Activated naive CD4-positive, alpha-beta T cell treated with anti-CD3 and anti-CD28 coated beads for 36 hours (primary cell): ENCODE data around the gene NHERF2. TPM values are rescaled to one million over a fixed set of nuclear protein-coding genes. Genes with fewer than 3 reads are reported as not detected.

Experiments used
- CTCF ChIA-PET: fragments of 350-600 bp; sonication (Branson Sonifier 250); formaldehyde crosslinking; loops from one replicate; lab custom pipeline; 2021; ENCODE audit warnings: antibody characterized with exemption; lab: Charles Lee
- DNase-seq: peaks from one replicate; pipeline ENCODE4 v3.0.0-alpha.2; 2020
- H3K27ac Mint-ChIP-seq: one replicate; pipeline ENCODE4 v1.8.0; 2021; ENCODE audit warnings: mild to moderate bottlenecking, mixed read lengths
- H3K27me3 Mint-ChIP-seq: one replicate; pipeline ENCODE4 v1.8.0; 2021; ENCODE audit warnings: low read depth, mixed read lengths
- H3K36me3 Mint-ChIP-seq: one replicate; pipeline ENCODE4 v1.8.0; 2021; ENCODE audit warnings: low read depth, mixed read lengths
- H3K4me1 Mint-ChIP-seq: one replicate; pipeline ENCODE4 v1.8.0; 2021; ENCODE audit warnings: low read depth, mixed read lengths
- H3K4me3 Mint-ChIP-seq: one replicate; pipeline ENCODE4 v1.8.0; 2021; ENCODE audit warnings: mild to moderate bottlenecking, moderate library complexity, mixed read lengths
- H3K9me3 Mint-ChIP-seq: one replicate; pipeline ENCODE4 v1.8.0; 2021; ENCODE audit warnings: mixed read lengths
- intact Hi-C: fragments of 100-400 bp; cut with micrococcal nuclease; formaldehyde crosslinking; loops from one replicate; pipeline ENCODE4 v1.15.1; 2023
- total RNA-seq, 2 experiments: library from RNA; stranded (reverse); gene quantifications; one replicate each; pipeline ENCODE4 v1.2.3, GENCODE V29; 2021

The NHERF2 gene
- total RNA-seq, 2 experiments from 2014 or later, result 1.5 to 2.1 TPM

GRCh38 chr16:2086106-2086742 is 59.5 kb downstream of the NHERF2 start:
- intact Hi-C loops, result no loop called here
- peaks cover 5% of the 10 kb centered on the region for H3K36me3 Mint-ChIP-seq
- no peaks in the 10 kb centered on the region for H3K27me3 Mint-ChIP-seq
- H3K4me3 Mint-ChIP-seq, result no peak overlapping the region
- no peaks in the 10 kb centered on the region for H3K4me1 Mint-ChIP-seq
- CTCF ChIA-PET, result interaction anchor here (0.6 kb wide), 1 partner anchor 733 kb away, joined by 3 read pairs; no protein-coding TSS in a partner anchor
- H3K27ac Mint-ChIP-seq, result no peak overlapping the region
- no peaks in the 10 kb centered on the region for H3K9me3 Mint-ChIP-seq
- DNase-seq, result no peak

GRCh38 chr16:2086812-2087747 is 60.4 kb downstream of the NHERF2 start:
- H3K4me3 Mint-ChIP-seq, result no peak overlapping the region
- no peaks in the 10 kb centered on the region for H3K9me3 Mint-ChIP-seq
- intact Hi-C loops, result no loop called here
- H3K4me1 Mint-ChIP-seq, result no peaks in the 10 kb centered on the region
- H3K27me3 Mint-ChIP-seq, result no peaks in the 10 kb centered on the region
- no peak for DNase-seq
- peaks cover 5% of the 10 kb centered on the region for H3K36me3 Mint-ChIP-seq
- no peak overlapping the region for H3K27ac Mint-ChIP-seq
- CTCF ChIA-PET, result no interaction called here

DNA sequence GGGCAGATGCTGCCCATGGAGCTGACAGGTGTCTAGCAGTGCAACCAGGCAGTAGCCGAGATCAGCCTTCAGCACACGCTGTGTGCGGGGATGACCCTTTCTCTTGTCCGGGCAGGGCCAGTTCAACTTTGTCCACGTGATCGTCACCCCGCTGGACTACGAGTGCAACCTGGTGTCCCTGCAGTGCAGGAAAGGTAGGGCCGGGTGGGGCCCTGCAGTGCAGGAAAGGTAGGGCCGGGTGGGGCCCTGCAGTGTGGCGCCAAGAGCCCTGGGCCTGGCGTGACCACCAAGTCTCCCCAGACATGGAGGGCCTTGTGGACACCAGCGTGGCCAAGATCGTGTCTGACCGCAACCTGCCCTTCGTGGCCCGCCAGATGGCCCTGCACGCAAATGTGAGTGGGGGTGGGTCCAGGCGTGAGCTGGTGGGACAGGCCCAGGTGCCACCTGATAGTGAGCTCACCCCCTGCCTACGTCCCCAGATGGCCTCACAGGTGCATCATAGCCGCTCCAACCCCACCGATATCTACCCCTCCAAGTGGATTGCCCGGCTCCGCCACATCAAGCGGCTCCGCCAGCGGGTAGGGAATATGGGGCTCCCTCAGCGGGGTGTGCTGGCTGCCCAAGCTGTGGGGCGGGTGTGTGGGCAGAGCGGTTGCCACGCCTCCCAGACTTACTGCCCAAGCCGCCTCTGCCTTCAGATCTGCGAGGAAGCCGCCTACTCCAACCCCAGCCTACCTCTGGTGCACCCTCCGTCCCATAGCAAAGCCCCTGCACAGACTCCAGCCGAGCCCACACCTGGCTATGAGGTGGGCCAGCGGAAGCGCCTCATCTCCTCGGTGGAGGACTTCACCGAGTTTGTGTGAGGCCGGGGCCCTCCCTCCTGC is 61.3 kb downstream of the NHERF2 start:
- no peaks in the 10 kb centered on the region for H3K4me1 Mint-ChIP-seq
- intact Hi-C loops, result no loop called here
- H3K9me3 Mint-ChIP-seq, result no peaks in the 10 kb centered on the region
- peaks cover 5% of the 10 kb centered on the region for H3K36me3 Mint-ChIP-seq
- CTCF ChIA-PET, result no interaction called here
- no peak overlapping the region for H3K4me3 Mint-ChIP-seq
- DNase-seq, result no peak
- no peaks in the 10 kb centered on the region for H3K27me3 Mint-ChIP-seq
- no peak overlapping the region for H3K27ac Mint-ChIP-seq

Other genes starting within 250 kb of the NHERF2 start
- gene SPSB3, start 244.3 kb upstream of the NHERF2 start, total RNA-seq, result 10 to 100 TPM; 14.0 to 17.0 TPM
- 10 to 100 TPM; 37.9 to 42.4 TPM for gene NUBP2, start 243.9 kb upstream of the NHERF2 start, total RNA-seq
- gene IGFALS, start 233.2 kb upstream of the NHERF2 start, total RNA-seq, result not detected
- 10 to 100 TPM; 29.9 to 30.1 TPM for gene HAGH, start 200.1 kb upstream of the NHERF2 start, total RNA-seq
- gene FAHD1, start 199.7 kb upstream of the NHERF2 start, total RNA-seq, result 1 to 10 TPM; 6.0 to 7.3 TPM
- gene MEIOB, start 154.7 kb upstream of the NHERF2 start, total RNA-seq, result under 1 TPM; 0.52 to 0.76 TPM
- not detected for gene HS3ST6, start 108.5 kb upstream of the NHERF2 start, total RNA-seq
- gene MSRB1, start 83.7 kb upstream of the NHERF2 start, total RNA-seq, result 10 to 100 TPM in 1 of 2 experiments, 1 to 10 TPM in 1; 8.5 to 11.0 TPM
- not detected for gene RPL3L, start 72.2 kb upstream of the NHERF2 start, total RNA-seq
- gene NDUFB10, start 67.4 kb upstream of the NHERF2 start, total RNA-seq, result 100 to 1,000 TPM; 111 TPM
- 1,000 to 10,000 TPM; 7,042 to 7,057 TPM for gene RPS2, start 62.1 kb upstream of the NHERF2 start, total RNA-seq
- not detected for gene RNF151, start 60.0 kb upstream of the NHERF2 start, total RNA-seq
- 10 to 100 TPM; 36.5 to 38.0 TPM for gene TBL3, start 54.8 kb upstream of the NHERF2 start, total RNA-seq
- gene NOXO1, start 45.4 kb upstream of the NHERF2 start, total RNA-seq, result not detected
- gene GFER, start 42.7 kb upstream of the NHERF2 start, total RNA-seq, result 10 to 100 TPM; 29.8 to 30.1 TPM
- gene SYNGR3, start 36.9 kb upstream of the NHERF2 start, total RNA-seq, result 1 to 10 TPM; 5.7 to 7.2 TPM
- gene ZNF598, start 17.1 kb upstream of the NHERF2 start, total RNA-seq, result 10 to 100 TPM; 88.8 to 93.5 TPM
- 1 to 10 TPM; 1.3 to 1.9 TPM for gene NPW, start 7.1 kb upstream of the NHERF2 start, total RNA-seq
- 10 to 100 TPM; 20.1 to 24.1 TPM for gene NTHL1, start 20.9 kb downstream of the NHERF2 start, total RNA-seq
- gene TSC2, start 21.1 kb downstream of the NHERF2 start, total RNA-seq, result 10 to 100 TPM; 72.3 to 72.7 TPM
- gene PKD1, start 109.0 kb downstream of the NHERF2 start, total RNA-seq, result 10 to 100 TPM; 63.3 to 68.9 TPM
- not detected for gene RAB26, start 121.7 kb downstream of the NHERF2 start, total RNA-seq
- gene TRAF7, start 128.9 kb downstream of the NHERF2 start, total RNA-seq, result 100 to 1,000 TPM; 102 to 104 TPM
- gene CASKIN1, start 169.7 kb downstream of the NHERF2 start, total RNA-seq, result under 1 TPM; 0.15 to 0.17 TPM
- 10 to 100 TPM; 70.0 to 70.1 TPM for gene MLST8, start 178.6 kb downstream of the NHERF2 start, total RNA-seq
- 1 to 10 TPM; 2.6 to 3.1 TPM for gene BRICD5, start 184.0 kb downstream of the NHERF2 start, total RNA-seq
- gene PGP, start 187.9 kb downstream of the NHERF2 start, total RNA-seq, result 10 to 100 TPM; 11.2 to 12.2 TPM
- gene E4F1, start 196.7 kb downstream of the NHERF2 start, total RNA-seq, result 10 to 100 TPM; 21.2 to 21.7 TPM
- gene DNASE1L2, start 209.5 kb downstream of the NHERF2 start, total RNA-seq, result under 1 TPM; 0.33 to 0.62 TPM
- 10 to 100 TPM; 39.7 to 48.3 TPM for gene ECI1, start 224.7 kb downstream of the NHERF2 start, total RNA-seq
- 100 to 1,000 TPM; 306 to 311 TPM for gene RNPS1, start 241.2 kb downstream of the NHERF2 start, total RNA-seq